HTERT RPE-1 (cell line): Measurements from ENCODE around the gene TNFRSF18.

Experiments used
- in situ Hi-C: fragments of 300-500 bp; cut with MboI; formaldehyde crosslinking; loops from 4 replicates; pipeline ENCODE4 v1.14.3; 2020; ENCODE audit warnings: low sequenced_read_pairs

The TNFRSF18 gene

DNA sequence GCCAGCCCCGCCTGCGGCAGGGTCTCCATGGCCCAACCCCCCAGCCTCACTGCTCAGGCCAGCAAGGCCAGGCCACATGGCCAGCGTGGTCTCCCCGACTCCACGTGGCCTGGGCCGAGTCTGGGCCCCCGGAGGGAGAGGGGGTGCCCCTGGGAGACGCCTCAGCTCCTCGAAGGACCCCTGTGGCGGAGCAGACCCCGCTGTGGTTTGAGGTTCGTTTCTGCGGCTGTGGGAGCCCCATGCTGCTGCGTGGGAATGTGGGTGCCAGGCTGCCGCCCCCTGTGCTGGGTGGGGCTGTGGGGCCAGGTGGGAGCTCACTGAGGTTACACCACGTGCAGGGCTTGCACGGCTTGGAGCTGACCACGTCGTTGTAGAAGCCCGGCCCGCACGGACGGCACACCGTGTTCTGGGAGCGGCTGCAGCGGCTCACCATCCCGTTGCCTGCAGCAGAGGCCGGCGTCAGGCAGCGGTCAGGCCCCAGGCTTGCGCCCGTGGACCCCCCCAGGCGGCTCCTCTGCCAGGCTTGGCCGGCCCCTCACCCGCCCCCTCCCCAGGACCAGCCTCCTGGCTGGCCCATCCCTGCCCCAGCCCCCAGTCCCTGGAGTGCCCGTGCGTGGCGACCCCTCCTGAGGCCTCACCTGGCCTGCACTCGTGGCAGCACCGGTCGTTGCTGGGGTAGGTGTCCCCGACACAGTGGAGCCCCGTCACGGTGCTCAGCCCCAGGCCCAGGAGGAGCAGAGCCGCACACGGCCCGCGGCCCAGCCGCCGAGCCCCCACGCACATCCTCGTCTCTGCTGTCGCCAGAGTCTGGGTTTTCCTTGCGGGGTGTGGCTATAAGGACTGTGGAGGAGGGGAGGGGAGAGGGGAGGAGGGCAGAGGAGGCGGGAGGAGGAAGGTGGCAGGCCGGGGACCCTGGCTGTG, 7.2 kb upstream of the TNFRSF18 start, which contains the start of gene TNFRSF4:
TNFRSF4 (minus strand) TSS at position 809 of the 921 bp plus-strand sequence; CDS start at position 783, 26 bp downstream.
- in situ Hi-C loops, result no loop called here

DNA sequence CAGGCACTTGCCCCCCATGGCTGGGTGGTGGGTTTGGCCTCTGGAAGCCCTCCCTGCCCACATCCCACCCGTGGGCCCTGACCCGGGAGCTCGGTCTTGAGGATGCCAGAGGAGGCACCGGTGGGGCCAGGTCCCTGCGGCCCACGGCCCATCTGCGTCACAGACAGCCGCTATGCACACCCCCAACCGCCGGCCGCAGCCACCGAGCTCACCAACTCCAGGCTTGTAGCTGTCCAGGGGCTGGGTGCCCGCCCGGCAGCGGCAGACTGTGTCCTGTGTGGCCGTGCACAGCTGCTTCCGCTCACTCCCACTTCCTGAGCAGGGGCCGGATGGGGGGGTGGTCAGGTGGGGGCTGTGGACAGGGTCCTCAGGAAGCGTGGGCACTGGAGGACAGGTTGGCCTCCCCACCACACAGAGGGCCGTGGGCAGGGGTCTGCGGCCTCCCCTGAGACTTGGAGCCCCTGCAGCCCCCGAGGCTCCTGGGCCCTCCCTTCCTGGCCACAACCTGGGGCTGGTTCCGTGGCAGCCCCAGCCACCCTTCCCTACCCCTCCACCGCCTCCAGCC, 6.5 kb upstream of the TNFRSF18 start:
- in situ Hi-C loops, result no loop called here

DNA sequence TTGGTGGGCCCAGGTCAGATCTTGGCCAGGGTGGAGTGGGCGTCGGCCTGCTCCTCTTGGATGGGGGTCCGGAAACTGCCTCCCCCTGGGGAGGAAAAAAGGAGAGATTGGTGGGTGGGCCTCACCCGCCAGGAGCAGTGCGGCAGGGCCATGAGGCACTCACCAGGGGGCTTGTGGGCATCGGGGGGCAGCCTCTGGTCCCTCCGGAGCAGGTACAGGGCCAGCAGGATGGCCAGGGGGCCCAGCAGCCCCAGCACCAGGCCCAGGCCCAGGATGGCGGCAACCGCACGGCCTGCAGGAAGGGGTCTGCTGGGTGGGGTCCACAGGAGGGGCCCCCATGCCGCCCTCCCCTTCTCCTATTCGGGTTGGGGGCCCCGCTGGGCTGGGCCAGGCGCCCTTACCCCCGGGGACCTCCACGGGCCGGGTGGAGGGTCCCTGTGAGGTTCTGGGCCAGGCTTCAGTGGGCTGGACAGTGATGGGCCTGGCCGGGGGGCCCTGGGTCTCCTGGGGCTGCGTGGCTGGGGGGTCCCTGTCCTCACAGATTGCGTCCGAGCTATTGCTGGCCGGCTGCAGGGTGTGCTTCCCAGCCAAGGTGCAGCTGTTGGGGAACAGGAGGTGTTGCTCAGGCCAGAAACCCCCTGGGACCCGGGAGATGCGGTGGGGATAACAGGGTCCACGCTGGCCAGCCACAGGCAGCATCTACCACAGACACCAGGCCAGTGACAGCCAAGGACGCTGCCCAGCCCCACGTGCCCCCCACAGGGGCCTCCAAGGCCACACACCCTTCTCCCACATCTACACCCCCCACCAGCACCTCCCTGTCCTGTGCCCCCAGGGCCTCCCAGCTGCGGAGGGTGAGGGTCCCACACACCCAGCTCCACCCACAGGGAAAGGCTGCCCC, 5.4 kb upstream of the TNFRSF18 start:
- in situ Hi-C loops, result no loop called here

- in situ Hi-C loops, result no loop called here
These were observed 4.5 kb upstream of the TNFRSF18 start for GRCh38 chr1:1210726-1211540.

DNA sequence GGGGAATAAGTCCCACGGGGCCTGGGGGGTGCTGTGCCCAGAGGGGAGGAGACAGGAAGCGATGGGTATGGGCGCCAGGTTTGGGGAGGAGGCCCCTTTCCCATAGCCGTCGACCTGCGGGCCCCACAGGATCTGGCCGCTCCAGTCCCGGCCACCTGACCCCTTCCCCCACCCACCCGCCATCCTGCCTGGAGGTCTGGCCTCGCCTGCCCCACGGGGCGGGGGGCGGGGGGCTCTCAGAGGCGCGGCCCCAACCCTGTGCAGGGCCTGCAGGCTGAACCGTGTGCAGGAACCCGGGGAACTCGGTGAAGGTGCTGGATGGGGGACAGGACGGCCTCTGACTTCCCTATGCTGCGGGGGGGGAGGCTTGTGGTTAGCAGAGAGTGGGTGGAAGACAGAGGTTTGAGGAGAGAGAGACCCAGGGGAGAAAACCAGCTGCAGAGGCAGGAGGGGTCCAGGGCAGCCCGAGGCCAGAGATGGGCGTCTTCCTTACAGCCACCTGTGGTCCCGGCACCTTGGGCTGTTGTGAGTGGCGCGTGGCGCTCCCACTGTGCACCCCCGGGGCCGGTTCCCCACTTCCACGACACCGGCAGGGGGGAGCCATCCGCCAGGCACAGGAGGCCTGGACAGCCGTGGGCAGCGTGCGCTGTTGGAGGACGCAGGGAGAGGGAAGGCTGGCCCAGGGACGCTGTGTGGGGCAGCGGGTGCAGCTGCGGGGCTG, 2.5 kb upstream of the TNFRSF18 start:
- in situ Hi-C loops, result no loop called here

- in situ Hi-C loops, result no loop called here
These were observed 1.1 kb upstream of the TNFRSF18 start for GRCh38 chr1:1207571-1207892.

GRCh38 chr1:1206966-1207531, 657 bp upstream of the TNFRSF18 start:
- in situ Hi-C loops, result no loop called here

DNA sequence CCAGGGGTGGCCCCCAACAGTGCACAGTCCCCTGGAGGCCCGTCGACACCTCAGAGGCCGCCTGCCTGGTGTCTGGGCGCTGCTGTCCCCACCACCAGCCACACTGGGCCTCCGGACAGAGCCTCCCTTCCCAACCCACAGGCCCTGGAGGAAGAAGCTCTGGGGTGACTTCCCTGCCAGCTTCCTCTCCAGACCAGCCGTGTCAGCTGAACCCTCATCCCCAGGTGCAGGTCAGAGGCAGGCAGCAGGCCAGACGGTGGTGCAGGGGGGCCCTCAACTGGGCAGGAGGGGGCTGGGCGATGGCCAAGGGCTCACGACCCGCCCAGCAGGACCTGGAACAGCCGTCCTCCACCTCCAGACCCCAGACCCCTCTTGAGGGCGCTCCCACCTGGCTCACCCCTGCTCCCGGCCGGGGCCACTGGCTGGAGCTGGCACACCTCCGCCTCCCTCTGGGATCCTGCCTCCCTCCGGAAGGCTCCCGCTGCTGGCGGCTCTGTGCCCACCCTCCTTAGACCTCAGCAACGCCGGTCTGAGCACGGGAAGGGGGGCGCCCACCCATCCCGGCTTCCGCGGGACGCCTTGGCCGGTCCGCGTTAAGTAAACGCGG, 520 bp downstream of the TNFRSF18 start:
- in situ Hi-C loops, result no loop called here

DNA sequence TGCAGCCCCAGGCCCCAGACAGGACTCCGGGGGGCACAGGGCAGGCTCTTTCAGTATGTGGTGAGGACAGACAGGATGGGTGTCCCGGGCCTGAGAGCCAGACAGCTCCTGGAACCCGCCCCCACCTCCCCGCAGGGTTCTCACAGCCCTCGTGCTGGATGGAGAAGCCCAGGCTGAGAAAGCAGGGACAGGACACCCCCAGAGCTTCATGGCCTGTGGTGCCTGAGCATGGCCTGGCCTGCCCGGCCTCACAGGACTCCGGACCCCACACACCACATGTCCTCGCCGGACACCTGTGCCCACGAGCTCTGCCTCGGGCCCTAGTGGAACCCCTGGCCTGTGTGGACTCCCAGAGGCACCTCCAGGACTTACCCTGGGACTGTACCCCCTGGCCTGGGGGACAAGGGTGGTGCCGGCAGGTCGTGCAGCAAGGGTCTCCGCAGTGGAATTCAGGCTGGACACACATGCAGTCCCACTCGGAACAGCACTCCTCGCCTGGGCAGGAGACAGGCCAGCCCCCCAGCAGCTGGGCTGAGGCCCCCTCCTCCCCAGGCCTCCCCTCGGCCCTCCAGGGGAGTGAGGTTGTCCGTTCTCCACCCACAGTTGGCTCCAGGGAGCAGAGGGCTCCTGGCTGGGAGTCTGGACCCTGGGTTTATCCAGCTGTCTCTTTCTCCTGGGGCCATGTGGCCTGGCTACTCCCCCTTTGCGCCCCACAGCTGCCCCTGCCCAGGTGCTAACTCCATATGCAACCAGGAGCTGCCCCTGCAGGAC, 1.2 kb downstream of the TNFRSF18 start:
- in situ Hi-C loops, result no loop called here

GRCh38 chr1:1204425-1204920, 1.9 kb downstream of the TNFRSF18 start:
- in situ Hi-C loops, result no loop called here

DNA sequence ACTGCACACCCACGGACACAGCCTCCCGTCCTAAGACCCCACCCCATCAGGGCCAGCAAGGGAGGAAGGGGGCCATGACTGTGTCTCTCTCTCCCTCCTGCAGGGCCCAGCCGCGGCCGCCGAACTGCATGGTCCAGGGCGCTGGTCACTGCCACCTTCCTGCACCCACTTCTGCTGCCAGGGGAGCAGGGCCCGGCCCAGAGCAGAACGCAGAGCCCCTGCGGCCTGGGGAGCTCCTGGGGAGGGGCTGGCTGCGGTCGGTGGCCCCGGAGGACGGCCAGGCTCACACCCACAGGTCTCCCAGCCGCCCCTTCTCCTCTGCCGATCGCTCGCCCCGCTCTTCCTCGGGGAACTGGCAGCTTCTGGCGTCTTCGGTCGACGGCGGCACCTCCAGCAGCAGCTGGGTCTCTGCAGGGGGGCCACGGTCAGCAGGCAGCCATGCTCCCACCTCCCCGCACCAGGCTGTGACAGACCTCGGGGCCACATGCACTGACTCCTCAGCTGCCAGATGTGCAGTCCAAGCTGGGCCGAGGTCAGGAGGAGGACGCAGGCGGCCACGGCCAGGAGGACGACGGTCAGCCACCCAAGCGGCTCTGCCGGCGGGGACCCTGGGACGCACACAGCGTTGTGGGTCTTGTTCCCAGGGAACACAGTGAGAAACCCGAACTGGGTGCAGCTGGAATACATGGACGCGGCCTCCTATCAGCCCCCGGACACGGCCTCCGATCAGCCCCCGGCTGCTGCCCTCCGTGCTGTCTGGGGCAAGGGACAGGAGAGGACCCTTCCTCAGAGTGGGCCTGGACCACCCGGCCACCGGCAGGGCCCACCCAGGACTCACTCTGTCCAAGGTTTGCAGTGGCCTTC, 2.6 kb downstream of the TNFRSF18 start:
- in situ Hi-C loops, result no loop called here

GRCh38 chr1:1202831-1203560, 3.4 kb downstream of the TNFRSF18 start:
- in situ Hi-C loops, result no loop called here

DNA sequence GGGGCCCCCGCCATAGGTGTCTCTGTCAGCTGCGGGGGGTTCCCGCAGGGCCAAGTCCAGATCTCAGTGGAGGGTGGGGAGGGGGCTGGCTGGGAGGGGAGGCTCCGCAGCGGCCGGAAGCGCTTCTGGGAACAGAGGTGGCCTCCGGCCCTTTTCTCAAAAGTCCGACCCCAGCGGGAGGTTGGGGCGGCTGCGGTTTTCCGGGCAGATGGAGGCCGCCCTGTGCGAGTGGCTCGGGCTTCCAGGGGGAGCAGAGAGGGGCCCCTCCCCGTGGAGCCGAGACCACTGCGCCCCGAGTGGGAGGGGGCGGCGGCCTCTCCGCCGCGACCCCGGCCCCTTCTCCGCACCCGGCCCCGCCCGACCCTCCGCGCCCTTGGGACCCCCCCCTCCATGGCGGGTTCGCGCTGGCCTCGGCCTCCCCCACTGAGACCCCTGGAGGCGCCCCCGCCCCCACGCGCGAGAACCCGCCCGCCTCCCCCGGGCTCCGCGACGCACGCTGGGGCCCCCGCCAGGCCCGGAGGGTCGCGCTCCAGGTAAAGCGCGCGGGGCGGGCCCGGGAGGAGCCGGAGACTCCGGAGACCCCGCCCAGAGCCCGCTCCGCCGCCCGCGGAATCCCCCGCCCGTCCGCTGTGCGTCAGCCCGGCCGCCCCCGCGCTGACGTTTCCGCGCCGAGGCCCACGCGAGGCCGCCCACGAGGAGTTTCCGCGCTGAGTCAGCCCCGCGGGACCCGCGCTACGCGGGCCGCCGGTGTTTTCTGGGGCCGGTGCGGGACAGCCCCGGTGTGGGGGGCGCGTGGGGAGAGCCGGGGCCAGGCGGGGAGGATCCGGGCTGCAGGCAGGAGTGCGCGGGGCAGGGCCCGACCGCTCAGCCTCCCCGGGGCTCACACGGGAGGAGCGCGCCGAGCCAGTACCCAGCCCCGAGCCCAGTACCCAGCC, 5.2 kb downstream of the TNFRSF18 start:
- in situ Hi-C loops, result no loop called here

GRCh38 chr1:1199961-1200875, 6.2 kb downstream of the TNFRSF18 start:
- in situ Hi-C loops, result no loop called here
